NCI-H226 (cell line): ENCODE measurements around the gene CLEC20A.

Source experiments
- DNase-seq: peaks from one replicate; pipeline ENCODE4 v3.0.0-alpha.2; 2015

The CLEC20A gene

DNA sequence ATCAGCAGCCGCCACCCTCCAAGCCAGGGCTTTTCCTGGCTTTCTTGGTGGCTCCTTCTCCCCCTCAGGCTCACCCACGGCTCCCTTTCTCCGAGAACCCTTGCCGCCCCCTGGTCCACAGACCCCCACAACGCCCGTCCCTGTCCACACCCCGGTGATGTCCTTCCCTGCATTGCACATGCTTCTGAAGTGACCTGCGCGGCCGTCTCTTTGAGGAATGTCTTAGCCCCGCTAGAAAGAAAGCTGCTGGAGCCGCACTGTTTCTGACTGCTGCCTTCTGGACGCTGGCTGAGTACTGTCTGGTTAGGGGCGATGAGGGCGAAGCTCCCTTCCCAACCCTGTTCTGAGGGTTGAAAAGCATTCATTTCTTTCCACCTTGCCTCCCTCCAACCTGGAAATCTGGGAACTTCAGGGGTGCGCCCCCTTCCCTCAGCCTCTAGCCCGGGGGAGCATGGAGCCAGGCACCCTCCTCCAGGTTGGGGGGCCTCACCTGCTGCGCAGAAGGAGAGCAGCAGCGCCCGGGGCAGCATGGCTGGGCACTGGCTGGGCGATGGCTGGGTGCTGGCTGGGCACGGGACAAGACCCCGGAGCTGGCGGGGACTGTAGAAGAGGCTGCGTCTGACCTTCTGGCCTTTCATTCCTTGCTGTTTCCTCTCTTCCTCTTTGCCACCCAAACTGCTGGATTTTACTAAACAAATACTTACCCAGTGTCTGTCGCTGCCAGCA is at the start of gene CLEC20A:
Gene CLEC20A (minus strand): TSS at position 555 of the 726 bp plus-strand sequence. CDS start 25 bp downstream, at position 530.
- DNase-seq = no peak

DNA sequence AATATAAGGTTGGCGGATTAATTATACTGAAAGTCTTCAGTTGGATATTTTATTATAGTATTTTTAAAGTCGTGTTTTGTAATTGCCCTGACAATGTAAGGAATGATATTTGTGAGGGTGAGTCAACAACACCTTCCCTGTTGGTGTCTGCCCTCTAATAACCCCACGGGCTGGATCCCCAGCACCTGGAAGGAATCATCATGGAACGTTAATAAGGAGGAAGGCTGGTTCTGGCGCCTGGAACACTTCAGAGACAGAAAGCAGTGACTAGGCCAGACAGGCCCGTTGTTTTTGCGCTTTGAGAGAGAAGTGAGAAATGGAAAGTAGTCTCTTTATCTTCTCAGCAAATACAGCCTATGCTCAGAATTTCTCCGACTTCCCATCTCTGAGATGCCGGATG is 47.8 kb upstream of the CLEC20A start:
- no peak for DNase-seq

DNA sequence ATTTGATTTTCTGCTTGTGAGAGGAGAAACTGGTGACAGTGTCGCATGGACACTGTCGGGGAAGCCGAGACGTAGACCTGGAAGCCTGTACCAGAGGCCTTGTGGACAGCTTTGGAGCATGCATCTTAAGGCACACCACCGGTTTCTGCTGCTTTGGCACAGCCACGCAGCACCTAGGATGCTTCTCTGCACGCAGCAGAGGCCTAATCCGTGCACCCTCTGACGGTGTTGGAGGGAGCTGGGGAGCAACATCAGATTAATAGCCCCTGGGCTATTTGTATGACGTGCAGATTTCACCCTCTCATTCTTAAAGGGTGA is 46.5 kb upstream of the CLEC20A start:
- DNase-seq = no peak

DNA sequence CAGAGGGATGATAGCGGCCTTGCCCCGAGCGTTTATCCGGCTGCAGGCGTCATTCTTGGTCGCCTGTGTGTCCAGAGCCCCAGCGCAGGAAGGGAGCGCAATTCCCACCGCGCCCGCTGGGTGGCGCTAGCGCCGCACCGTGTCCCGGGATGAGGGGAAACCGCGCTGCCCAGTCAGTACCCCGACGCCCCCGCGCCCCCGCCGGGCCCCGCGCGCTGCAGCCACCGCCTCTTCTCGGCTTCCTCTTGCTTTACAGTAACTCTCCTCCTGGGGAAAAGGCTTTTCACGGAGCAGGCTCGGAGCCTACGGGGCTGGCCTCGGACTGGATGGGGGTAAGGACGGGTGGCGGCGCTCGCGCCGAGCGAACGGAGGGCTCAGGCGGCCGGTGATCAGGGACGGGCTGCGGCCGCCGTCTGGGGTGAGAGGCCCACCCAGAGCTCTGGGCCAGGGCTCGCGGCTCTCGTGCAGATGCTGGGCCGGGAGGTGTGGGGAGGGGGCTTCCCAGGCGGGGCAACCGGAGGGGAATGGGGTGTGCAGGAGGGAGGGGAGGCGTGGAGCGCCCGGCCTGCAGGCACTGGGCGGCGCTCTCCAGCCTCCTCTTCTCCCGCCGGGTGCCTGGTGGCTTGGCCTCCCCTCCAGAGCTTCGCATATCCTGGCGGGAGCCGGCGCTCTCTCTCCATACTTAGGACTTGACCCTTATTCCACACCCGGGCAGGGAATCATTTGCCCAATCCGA is 46.0 kb upstream of the CLEC20A start:
- peak; percentile 86 for DNase-seq

DNA sequence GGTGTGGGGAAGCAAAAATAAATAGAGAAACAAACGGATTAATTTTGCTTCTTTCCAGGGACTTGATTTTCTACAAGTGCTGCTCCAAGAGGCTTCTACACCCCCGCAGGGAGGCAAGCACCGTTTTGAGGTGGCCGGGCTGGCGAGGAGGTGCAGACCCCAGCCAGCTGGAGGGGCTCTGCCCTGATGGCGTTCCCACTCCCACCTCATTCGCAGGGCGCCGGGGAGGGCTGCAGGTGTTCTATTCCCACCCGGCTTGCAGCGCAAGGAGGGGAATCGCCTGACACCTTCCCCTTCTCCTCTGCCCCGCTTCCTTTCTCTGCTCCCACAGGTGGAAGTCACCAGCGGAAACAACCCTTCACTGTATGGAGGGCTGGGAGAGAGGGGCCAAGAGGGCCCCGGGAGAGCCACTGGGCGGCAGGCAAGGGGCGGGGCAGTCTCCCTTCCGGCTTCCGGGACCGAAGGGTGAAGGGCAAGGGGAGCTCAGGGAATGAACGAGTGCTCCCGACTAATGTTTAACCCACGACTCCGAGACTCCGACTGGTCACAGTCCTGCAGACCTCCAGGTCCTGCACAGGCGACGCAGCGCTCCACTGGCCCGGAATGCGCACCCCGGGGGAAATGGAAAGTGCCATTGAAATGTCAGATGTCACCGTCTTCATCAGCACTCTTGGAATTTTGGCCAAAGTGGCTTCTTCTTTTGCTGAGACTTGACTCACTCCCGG is 45.2 kb upstream of the CLEC20A start:
- peak; percentile 42 for DNase-seq

DNA sequence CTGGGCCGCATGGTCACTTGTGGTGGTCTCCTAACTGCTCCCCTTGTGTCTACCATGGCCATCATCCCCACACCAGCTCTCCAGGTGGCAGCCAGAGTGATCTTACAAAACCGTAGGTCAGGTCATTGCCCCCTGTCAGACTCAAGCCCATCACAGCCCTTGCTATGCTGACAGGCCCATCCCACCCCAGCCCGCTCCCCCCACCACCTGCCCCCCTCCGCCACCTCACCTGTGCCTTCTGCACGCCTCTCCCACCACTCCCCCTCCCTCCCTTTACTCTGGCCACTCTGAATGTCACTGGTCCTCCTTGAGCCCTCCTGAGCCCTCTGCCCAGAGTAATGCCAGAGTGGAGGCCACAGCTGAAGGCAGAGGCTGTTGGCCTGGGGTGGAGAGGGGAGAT is 44.6 kb upstream of the CLEC20A start:
- no peak for DNase-seq

DNA sequence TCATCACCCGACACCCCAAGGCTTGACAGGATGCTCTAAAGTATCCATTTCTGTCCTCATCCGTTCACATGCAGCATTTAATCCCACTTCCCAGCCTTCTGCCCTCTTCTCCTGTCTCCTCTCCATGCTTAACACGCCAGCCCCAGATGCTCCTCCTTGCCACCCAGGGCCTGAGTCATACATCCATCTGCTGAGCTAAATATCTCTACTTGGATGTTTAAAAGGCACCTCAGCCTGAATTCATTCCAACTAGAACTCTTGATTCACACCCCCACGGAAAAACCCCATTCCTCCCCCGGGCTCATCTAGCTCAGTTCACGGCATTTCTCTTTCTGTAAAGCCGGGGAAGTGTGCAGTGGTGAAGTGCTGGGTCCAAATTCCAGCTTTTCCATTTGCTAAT is 43.9 kb upstream of the CLEC20A start:
- peak; percentile 94 for DNase-seq

DNA sequence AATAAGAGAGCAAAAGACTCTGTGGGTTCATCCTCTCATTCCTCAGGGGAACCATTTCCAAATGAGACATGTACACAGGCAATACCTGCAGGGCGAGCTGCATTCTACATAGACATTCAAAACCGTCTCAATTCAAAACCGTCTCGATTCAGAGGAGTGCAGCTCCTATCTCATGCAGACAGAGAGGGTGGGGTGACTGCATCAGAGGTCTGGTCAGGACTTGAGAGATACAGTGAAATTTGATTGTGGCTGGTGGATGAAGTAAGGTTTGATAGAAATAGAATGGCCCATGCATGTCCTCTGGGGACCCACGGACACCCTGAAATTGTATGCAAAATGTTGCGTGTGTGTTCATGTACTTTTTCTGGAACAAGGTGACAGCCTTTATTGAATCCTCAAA is 43.4 kb upstream of the CLEC20A start:
- no peak for DNase-seq

DNA sequence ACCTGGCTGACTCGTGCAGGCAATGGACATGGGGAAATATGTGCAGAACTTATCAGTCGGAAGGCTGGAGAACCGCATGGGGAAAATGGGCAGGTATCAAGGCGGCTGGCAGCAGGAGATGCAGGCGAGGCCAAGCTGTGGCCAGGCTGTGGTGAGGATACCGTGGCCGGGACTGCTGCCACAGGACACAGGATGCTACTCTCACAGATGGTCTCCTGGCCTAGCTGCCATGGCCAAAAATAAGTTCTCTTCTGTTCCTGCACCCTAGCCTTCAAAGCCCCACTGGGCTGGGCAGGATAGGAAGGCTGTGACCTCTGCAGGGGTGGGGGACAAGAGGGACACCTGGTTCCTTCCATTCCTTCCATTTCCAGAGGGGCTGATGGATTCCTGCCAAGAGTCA is 42.5 kb upstream of the CLEC20A start:
- no peak for DNase-seq

DNA sequence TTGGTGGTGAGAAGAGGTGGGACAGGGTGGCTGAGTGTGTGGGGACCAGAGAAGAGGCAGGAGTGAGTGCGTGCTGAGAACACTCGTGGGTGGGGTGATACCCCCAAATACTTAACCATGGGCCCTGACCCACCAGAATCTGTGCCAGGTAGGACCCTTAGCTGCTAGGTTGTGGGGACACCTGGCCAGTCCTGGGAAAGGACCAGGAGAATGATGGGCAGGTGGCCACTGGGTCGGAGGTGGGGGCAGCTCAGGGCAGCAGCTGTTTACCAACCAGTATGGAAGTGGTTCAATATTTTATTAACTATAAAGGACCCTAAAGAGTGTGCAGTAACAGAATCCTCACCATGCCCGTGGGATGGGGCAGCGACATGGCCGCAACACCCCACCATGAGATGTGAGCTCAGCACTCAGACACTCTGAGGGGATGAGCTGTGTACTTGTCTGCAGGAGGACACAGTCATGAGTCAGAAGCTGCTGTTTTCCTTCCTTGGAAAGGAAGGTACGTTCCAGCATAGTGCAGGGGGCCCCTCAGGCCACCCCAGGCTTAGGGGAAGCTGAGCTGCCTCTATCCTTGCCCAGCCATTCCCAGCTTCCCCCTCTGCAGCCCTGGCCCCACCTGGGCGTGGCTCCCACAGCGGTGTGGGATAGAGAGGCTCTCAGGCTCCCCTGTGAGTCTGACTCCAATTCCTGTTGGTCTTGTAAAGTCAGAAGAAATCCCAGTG is 41.6 kb upstream of the CLEC20A start:
- DNase-seq = peak; percentile 88

DNA sequence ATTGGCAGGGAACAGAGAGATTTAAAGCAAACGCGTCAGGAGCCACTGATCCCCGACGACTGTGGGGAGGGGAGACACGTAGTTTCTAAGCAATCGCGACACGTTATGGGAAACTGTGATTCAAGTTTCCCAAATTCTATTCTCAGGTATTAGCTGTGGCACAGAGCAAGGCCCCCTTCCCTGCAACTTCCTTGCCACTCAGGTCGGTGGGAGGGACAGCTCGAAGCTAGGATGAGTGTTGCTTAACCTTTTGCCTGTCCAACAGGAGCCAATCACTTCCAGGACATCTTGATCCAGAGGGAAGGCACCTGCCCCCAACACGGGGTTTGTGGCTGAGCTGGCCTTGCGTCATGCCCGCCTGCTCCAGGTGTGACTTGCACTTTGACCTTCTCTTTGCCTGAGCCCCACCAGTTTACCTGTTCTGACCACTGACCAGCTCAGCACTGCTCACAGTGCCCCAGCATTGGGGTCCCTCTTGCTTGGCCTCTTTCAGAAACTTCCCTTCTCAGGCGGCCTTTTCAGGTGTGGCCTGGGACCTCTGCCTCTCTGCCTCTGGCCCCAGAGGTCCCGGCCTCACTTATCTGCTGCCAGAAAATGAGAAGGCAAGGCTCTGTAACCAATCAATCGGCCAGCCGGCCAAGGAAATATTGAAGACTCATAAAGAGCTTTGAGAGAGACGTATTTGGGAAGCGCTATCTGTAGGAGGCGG is 40.8 kb upstream of the CLEC20A start:
- DNase-seq = no peak

DNA sequence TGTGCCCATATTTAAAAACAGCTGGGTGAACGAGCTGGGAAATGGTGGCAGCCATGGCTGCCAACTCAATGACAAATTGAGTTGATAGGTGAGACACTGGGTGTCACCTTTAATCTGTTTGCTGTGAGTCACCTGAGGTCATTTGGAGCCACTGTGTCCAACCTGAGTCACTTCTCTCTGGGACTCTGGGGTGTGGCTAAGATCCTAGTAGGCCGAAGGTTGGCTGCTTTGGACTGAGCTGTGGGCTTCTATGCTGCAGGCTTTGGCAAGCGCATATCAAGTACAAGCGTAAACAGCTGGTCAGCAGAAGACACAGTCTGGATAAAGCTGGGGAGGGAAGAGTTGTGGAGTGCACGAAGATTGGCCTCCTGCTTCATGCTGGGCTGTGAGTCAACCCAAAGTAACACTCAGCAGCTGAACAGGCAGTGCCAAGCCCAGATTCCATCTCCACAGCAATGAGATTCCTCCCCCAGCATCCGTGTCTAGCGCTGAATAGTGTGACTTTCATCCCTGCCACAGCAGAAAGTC is 40.1 kb upstream of the CLEC20A start:
- DNase-seq = peak; percentile 99

DNA sequence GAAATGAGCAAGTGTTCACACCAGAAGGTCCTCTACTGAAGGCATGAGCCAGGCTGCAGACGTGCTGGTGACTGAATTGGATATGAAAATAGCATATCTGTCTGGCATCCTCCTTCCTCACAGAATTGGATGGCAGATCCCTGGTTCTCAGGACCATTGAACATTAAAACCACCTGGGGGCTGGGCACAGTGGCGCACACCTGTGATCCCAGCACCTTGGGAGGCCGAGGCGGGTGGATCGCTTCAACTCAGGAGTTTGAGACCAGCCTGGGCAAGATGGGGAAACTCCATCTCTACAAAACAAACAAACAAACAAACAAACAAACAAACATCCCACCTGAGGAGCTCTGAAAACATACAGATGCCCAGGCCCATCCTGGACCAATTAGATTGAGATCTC is 39.6 kb upstream of the CLEC20A start:
- no peak for DNase-seq

DNA sequence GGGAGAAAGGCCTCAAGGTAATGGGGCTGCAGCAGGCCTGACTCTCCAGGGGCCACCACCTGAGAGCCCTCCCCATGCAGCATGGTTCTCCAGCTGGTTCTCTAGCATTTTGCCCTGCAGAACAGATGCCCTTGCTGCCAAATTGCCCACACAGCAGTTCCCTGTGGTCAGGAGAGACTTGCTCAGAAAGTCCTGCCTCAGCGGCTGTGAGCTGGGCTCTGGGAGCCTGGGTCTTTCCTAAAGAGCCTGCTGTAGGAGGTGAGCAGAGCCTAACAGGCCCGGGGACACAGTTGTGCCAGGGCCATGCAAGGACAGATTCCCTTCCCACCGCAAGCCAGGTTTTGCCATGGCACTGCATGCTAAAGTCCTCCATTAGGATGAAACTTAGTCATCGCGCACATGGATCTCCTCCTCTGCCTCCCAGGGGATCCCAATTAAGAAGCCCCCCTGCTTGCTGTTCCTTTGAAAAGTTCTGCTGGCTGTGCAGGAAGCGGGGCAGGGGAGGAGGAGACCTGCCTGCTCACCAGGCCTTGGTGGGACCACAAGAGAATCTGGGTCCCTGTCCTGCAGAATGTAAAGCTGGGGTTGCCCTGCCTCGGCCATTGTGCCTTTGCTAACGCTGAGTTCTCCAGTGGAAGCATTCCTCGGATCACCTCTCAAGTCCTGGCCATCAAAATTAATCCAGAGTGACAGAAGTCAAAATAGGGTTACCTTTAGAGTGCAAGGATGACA is 37.5 kb upstream of the CLEC20A start:
- no peak for DNase-seq

DNA sequence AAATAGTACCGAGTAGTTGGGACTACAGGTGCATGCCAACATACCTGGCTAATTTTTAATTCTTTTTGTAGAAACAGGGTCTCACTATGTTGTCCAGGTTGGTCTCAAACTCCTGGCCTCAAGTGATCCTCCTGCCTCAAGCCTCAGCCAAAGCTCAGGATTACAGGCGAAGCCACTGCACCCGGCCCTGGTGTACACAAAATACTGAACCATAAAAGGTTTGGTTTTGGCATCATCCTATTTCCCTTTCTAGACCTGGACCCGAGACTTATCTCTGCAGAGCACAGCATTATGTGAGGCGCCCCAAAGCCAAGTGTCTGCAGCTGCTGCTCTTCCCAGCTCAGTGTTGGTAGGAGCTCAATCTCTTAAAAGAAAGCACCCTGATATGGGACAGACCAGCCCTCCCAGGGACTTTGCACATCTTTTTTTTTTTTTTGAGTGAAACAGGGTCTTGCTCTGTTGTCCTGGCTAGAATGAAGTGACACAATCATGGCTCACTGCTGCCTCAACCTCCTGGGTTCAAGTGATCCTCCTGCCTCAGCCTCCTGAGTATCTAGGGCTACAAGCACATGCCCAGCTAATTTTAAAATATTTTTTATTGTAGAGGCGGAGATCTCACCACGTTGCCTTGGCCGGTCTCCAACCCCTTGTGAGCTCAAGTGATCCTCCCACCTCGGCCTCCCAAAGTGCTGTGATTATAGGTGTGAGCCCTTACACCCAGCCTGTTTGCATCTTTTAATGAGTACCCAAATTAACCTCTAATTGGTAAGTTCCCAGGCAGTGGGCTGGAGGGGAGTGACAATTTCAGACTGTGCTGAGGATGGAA is 36.6 kb upstream of the CLEC20A start:
- DNase-seq = no peak

DNA sequence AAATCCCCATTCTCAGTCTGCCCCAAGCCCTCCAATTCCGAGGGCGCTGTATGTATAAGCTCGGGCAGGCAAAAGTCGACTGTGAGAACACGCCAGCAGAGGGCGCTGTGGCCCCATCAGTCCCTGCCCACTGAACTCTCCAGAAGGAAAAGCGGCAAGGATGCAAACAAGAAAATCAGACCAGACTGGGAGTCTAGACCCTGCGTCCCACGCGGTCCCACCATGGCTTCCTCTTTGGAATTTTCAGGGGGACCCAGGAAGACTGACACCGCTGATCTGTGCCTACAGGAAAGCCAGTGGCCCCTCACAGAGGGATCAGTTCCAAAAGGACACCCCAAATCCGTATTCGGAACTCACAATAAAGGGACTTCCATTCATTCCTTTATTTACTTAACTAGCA is 35.6 kb upstream of the CLEC20A start:
- DNase-seq = peak; percentile 67

DNA sequence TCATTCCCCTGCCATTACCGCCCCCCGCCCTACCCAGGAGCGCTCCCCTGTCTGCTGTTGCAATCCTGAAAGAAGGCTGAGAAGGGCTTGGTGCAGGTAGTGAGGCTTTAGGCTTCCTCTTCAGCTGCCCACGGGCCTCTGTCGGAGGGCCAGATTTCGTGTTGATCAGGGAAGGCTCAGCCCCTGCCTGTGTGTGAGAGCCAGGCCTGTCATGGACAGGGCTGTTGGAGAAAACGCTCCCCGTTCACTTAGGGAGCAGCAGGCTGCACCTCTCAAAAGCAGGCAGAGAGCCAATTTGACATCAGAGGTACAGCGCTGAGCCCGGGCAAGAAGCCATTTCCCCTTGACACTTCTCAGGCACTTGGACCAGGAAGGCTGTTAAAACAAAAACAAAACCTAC is 35.1 kb upstream of the CLEC20A start:
- no peak for DNase-seq

DNA sequence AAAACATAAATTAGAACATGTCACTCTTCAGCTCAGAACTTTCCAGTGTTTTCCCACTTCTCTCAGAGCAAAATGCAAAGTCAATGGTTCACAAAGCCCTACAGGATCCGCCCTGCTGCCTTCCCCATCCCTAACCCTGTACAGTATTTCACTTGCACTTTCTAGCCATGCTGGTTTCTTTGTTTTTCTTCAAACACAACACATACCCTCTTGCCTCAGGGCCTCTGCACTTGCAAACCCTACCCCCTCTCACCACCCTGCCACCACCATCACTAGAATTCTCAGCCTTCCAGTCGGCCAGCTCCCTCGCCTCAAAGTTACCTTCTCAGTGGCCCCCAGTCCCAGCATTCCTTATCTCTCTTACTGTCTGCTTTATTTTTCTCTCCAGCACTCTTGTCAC is 33.7 kb upstream of the CLEC20A start:
- no peak for DNase-seq

DNA sequence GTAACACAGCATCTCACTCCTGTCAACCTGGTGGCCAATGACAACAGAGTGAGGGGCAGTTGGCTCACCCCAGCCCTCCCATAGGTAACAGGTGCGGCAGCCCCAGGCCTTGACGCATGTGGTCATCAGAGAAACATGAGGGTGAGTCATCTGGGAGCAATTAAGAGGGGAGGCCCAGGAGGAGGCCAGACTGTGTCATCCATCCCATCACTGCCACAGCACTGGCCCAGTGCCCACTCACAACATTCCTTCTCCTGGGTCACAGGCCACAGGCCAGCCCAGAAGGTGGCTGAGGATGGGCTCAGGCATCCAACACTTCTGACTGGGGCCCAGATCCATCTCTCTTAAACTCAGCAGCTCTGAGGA is 33.3 kb upstream of the CLEC20A start:
- peak; percentile 82 for DNase-seq

DNA sequence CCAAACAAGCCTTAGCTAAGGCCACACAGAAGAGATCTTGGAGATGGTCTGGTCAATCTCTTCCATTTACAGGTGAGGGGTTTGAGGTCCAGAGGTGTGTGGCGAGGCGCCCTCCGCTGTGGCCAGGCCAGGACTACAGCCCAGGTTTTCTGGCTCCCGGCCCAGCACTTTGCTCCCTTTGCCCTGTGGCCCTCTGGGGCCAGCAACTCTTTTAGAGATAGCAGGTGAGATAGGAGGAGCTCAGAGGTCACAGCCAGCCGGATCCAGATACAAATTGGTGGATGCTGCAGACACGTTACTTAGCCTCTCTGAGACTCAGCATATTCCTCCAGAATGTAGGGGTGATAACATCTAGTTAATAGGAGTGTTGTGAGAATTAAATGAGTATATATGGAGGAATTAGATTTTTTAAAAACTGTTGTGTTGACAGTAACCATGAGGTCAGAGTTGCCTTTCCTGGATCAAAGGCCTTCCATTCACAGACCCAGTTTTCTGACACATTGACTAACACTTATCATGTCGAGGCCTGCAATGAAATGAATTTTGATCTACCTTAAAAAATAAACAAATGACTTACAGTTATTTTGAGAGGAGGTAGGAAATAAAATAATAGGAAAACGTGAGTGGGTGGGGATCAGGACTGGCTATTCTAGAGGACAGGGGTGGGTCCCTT is 32.7 kb upstream of the CLEC20A start:
- DNase-seq = no peak
